ENCODE results near the gene PRPH2.

PRPH2 gene

DNA sequence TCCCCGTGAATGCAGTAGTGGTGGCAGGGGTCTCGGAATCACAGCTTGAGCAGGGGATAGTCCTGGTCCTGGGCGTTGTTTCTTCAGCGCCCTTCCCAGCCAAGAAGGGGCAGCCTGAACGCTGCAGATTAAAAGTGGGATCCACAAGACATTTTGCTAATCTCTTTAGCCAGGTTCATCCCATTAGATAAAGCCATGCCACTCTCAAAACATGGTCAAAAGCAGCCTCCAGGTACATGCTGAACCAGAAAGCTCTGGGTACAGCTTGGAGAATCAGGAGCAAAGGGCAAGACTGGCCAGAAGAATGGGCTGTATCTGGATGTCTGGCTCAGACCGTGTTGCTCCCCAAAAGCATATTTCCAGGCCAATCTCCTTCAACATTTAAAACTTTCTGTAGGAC, at the start of gene PRPH2:
PRPH2 (minus strand) TSS at position 101 of the 400 bp plus-strand sequence. CDS start 263 bp downstream, outside the sequence.
- DNase-seq, result no peak

DNA sequence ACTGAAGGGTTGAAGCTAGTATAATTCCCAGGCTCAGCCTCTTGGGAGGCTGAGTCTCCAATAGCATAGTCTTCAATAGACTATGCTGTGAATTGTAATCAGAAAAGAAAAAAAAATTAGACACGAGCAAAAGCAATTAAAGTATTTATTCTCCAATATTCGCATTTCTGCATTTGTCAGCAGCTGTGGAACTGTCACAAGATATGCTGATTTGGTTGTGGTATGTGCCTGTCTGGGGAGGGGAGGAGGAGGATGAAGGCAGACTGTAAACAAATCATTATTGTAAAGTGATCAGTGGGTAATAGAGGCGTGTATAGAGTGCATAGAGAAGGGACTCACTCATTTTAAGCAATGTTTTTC, 49.3 kb upstream of the PRPH2 start:
- peak; percentile 18 for DNase-seq

DNA sequence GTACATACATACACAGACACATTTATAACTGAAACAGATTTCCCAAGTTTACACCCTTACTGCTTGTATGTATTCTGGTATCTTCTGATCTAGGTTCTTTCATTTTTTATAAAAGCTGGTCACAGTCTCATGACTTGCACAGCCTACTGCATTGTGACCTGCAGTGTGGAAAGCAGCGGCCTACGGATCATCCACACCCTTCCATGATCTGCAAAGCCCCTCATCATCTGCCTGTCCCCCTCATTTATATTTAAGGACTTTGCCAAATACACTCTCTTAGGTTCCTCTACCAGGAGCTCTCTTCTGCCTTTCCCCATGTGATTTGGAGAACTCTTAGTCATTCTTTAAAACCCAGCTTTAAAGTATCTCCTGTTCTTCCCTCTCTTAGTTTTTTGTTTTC, 47.4 kb upstream of the PRPH2 start:
- DNase-seq, result no peak

GRCh38 chr6:42769051-42769450, 46.7 kb upstream of the PRPH2 start:
- DNase-seq, result no peak

DNA sequence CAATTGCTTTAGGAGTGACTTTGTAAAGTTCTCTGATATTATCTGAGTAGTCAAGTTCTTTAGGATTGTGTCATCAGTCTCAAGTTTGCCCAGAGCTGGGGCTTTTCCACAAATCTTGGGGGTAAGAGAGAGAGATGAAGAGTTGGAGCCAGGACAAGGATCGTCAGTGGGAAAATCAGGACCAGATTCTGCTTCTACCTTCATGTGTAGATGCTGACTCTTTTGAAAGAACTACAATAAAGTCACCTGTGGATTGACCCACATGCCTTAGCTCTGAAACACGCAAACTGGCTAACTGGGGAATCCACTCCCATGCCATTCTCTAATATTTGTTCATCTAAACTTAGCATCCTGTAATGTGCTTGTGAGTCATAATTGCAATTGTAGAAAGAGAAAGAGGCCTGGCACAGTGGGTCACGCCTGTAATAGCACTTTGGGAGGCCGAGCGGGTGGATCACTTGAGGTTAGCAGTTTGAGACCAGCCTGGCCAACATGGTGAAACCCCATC, 43.8 kb upstream of the PRPH2 start:
- DNase-seq, result no peak

GRCh38 chr6:42764911-42765648, 42.7 kb upstream of the PRPH2 start:
- no peak for DNase-seq

- DNase-seq, result no peak
These were observed 40.6 kb upstream of the PRPH2 start for GRCh38 chr6:42762950-42763349.

DNA sequence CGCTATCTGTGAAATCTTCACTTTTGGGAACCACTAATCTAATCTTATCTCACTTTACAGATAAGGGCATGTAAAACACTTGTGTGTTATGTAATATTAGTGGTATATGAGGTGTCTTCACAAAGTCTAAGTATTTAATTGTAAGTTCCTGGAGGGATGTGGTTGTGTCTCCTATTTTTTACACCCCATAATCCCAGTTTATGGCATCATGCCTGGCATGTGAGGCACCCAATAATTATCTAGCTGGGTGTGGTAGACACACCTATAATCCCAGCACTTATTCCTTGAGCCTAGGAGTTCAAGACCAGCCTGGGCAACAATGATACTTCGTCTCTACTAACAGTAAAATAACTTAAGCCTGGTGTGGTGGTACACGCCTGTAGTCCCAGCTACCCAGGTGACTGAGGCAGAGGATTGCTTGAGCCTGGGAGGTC, 40.0 kb upstream of the PRPH2 start:
- no peak for DNase-seq

DNA sequence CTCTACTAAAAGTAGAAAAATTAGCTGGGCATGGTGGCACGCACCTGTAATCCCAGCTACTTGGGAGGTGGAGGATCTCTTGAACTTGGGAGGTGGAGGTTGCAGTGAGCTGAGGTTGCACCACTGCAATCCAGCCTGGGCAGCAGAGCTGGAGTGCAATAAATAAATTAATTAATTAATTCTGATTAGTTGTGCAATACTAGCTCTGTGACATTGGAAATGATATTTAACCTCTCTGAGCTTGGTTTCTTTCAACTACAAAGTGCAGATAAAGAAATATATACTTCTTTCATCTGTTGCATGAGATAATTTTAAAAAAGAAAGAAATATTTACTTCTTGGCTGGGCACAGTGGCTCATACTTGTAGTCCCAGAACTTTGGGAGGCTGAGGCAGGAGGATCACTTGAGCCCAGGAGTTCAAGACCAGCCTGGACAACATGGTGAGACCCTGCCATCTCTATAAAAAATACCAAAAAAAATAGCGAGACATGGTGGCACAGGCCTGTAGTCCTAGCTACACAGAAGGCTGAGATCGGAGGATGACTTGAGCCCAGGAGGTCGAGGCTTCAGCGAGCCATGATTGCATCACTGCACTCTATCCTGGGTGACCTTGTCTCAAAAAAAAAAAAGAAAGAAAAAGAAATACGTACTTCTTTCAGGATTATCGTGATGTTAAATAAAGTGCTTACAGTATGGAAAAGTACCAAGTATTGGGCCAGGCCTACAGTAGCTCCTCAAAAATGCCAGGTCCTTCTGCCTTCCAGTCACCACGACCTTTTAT, 39.1 kb upstream of the PRPH2 start:
- no peak for DNase-seq

DNA sequence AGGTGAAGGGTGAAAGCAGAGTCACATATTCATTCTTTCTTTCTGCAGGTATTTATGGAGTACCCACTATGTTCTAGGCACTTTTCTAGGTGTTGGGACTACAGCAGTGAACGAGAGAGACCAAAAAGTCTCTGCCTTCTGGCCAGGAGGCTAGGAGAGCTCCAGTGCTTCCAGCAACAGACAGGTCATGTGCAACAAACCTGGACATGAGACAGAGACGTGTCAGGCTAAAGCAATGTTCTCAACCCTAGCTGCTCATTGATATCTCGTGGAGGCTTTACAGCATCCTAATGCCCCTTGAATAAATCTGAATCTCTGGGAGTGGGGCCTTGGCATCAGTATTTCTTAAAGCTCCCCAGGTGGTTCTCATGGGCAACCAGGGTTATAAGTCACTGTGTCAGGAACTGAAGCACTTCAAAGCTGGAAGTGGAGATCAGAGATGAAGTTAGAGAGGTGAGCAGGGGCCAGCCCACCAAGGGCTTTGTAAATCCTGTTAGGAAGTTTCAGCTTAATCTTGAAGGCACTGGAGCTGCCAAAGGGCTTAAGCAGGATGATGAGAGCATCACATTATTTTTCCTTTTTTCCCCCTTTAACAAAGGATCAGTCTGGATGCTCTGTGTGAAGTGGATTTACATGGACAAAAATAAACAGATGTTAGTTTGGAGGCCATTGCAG, 36.5 kb upstream of the PRPH2 start:
- DNase-seq, result no peak

DNA sequence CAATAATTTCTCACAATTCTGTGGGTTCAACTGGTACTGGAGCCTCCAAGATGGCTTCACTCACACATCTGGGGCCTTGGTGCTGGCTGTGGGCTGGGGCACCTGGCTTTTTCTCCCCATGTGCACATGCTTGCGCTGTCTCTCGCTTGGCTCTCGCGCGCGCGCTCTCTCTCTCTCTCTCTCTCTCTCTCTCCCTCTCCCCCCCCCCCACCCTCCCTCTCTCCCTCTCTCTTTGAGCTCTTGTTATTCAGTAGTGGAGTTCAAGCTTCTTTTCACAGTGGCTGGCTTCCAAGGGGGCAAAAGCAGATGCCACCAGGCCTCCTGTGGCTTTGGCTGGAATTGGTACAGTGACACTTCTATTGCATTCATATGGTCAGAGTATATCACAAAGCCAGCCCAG, 34.3 kb upstream of the PRPH2 start:
- DNase-seq, result no peak

GRCh38 chr6:42754759-42755158, 32.4 kb upstream of the PRPH2 start:
- DNase-seq, result no peak

DNA sequence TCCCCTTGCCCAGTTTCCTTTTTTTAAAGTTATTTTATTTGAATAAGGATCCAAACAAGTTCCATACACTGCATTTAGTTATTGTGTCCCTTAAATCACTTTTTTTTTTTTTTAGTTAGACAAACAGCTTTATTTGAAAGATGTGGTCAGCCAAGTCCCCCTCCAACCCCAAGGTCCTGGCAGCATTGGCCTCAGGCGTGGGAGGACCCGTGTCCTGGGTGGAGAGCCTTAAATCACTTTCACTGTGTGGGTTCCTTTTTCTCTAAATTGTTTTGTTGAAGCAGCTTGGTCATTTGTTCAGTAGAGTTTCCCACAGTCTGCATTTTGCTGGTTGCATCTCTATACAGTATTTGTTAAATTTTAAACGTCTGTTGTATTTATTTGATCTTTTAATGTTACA, 28.7 kb upstream of the PRPH2 start:
- DNase-seq, result no peak

DNA sequence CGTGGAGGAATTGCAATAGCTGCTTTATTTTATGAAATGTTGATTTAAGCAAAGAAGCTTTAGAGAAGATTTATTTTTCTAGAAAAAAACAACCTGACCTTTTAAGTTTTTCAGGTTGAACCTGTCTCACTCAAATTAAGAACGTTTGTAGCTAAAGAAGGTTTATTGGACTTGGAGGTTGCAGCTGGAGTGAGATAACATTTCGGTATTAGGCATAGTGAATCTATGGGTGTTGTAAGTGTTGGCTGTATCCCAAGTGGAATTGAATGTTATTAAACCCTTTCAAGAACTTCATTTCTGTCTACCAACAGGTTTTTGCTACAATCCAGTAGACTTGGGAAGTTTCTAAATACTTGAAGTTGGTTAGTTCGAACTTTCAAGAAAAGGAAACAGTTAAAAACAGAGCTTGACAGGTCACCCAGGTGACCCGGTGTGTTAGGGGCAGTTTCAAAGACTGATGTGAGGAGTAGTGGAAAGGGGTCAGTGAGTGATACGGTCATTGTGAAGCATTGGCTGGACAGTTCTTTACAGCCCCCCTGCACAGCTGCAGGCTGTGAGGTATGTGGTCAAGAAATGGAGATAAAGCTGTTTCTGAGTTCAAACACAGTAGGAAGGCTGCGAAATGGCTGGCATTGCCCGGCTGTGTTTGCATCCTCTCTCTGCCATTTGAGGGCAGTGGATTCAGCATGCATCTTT, 26.0 kb upstream of the PRPH2 start:
- no peak for DNase-seq

DNA sequence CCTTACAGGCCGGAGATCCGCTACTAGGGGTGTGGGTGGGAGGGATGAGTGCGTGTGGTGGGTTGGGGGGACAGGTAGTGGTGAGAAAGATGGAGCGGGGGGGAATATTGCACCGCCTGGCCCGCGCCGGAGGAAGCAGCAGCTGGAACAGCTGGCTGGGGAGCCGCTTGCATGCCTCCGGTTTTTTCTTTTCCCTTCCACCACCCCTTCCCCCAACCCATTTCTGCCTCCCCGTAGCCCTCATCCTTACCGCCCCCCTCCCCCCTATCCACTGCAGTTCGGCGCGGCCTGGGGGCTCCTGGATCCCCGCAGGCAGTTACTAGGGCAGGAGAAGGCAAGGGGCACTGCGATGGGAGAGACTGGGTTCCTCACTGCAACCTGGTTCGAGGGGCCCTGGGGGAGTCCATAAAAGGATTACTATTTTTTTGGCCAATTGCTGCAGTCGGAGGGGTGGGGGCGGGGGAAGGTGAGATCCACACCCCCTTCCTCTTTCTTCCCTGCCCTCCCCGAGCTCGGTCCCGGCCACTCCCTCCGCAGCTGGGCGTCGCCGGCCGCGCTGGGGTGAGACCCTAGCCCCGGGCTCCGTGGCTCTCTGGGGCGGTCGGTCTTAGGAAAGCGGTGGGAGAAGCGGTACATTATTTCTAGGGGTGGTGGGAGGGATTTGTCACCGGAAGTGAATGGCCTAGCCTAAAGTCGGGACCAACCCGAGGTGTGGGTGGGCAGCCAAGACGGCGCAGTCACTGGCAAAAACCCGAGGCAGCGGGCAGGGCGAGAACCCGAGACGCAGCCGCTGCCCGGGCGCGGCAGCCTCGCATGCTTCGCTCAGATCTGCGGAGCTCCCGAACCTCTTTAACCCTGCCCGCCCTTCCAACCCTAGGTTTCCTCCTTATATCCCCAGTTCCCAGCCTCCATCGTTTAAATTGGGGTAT, 24.3 kb upstream of the PRPH2 start:
- DNase-seq, result peak; percentile 81

DNA sequence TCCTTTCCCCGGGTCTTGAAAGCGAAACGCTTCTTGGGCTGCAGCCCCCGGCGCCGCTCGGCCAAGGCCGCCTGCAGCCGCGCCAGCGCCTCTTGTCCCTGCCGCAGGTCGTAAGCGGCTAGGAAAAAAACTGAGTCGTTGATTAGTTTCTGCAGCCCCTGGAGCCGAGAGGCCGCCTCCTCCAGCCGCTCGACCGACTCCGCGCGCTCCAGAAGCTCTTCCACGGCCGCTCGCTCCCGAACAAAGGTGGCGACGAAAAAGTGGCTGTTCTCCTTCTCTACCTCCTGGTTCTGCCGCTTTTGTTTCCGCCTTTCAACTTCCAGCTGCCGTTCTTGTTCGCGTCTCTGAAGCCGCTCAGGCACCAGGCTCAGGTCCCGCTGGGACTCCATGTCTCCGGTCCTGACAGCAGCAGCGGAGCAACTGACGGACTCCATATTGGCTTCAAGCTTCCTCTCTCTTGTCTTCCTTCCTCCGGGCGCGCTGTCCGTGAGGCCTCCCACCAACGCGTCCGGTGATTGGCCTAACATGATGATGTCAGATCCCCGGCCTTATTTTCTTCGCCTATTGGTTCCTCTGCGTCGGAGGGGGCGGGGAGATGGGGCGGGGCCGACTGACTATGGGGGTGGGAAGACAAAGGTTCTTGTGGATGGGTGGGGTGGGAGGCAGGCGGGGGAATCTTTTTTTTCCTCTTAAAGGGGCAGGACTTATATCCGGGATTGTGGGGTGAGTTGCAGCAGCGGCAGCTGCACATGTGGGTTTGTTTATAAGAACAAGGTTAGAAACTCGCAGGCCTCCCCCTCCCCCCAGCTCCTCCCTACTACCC, 23.5 kb upstream of the PRPH2 start, which contains the start of gene TBCC:
TBCC (minus strand) TSS at position 464 of the 823 bp plus-strand sequence; CDS start at position 434, 30 bp downstream.
- DNase-seq, result peak; percentile 93

DNA sequence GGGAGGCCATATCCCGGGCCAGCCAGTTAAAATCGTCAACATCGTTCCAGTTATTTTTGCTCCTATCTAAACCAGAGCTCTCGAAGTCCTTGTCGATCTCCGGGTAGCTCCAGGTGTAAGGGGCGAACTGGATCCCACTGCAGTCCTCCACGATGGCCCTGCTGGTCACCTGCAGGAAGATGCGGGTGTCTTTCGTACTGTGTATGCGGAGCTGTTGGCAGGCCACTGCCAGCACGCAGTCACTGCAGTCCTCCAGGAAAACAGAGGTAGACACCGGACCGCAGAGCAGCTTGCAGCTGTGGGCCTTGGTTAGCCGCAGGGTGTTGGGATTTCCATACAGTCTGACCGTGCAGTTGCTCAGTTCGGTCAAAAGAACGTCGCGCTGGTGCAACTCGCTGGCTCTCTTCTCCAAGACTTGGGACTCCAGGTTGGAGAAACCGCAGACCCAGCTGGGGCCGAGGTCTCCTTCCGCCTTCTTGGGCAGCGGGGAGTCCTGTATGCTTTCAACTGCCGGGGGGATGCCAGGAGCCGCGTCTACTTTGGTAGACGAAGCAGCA, 22.8 kb upstream of the PRPH2 start:
- DNase-seq, result peak; percentile 37

DNA sequence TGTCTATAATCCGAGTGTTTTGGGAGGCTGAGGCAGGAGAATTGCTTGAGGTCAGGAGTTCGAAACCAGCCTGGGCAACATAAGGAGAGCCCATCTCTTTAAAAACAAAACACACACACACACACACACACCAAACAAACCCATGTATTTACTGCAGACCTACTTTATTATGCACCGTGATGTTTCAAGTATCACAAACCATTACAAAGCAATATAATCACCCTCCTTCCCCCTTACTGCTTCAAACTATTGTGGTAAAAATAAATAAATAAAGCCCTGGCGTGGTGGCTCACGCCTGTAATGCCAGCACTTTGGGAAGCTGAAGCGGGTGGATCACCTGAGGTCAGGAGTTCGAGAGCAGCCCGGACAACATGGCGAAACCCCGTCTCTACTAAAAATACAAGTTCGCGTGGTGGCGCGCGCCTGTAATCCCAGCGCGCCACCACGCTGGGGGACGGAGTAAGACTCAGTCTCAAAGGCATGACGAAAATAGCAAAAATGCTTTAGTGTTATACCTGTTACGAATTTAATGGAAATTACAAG, 22.0 kb upstream of the PRPH2 start:
- no peak for DNase-seq

- no peak for DNase-seq
These were observed 19.9 kb upstream of the PRPH2 start for GRCh38 chr6:42742116-42742894.
